ENCODE measurements around the gene MADCAM1.

Gene MADCAM1

DNA sequence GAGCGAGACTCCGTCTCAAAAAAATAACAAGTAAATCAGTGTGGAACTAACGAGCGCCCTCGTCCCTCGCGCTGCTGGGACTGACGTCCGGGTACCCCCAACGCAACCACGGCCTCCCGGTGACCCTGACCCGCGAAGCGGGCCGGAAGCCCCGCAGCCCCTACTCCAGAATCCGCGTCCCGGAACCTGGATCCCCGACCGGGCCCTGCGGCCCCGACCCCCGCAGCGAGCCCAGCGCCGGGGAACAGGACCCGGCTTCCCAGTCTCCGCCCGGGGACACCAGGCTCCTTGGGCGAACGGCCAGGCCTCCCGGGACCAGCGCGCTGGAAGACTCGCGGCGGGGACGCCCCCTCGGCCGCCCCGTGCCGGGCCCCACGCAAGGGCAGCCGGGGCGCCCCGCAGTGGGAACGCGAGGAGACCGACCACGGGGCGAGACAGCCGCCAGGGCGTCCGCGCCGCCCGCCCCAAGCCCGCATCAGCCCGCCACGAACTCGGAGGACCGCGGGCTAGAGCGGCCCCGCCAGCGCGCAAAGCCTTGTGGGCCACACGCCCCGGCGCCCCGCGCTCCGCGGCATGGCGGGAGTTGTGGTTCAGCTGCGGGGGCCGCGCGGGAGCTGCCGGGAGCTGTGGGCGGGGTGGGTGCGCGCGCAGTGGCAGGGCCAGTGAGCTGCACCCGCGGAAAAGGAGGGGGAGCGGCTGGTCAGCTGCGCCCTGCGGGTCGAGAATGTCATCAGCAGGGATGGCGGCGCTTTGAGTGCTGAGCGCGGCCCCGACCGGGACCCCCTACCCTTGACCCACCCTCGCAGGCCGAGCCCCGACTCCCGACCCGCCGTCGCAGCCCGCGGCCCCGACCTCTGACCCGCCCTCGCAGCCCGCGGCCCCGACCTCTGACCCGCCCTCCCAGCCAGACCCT, 7.5 kb upstream of the MADCAM1 start:
- DNase-seq (ENCODE audit: low spot score), result peak; percentile 97

DNA sequence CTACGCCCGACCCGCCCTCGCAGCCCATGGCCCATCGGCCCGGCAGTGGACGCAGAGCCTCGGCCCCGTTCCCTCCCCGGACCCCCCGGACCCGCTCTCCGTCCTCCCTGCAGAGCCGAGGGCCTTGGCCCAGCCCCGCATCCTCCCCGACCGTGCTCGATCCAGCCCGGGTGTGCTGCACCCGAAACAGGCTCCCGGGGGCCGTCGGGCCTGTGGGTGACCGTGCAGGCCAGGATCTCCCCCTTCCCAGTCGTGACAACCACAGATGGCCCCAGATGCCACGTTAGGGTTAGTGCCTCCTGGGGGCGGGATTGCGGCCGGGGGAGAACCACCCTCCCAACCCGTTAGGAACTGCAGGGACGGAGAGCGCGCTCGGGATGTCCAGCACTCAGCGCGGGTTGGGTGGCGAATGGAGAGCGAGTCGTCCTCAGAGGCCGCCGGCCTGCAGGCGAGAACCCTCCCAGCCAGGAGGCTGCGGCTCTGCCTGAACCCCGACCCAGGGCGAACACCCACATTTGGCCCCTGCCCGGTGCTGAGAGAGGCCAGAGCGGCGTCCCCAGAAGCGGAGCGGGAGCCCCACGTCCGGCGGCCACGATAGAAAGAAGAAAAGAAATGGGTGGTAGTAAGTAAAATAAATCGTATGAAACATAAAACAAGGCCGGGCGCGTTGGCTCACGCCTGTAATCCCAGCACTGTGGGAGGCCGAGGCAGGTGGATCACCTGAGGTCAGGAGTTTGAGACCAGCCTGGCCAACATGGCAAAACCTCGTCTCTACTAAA, 6.7 kb upstream of the MADCAM1 start:
- DNase-seq (ENCODE audit: low spot score), result peak; percentile 68

DNA sequence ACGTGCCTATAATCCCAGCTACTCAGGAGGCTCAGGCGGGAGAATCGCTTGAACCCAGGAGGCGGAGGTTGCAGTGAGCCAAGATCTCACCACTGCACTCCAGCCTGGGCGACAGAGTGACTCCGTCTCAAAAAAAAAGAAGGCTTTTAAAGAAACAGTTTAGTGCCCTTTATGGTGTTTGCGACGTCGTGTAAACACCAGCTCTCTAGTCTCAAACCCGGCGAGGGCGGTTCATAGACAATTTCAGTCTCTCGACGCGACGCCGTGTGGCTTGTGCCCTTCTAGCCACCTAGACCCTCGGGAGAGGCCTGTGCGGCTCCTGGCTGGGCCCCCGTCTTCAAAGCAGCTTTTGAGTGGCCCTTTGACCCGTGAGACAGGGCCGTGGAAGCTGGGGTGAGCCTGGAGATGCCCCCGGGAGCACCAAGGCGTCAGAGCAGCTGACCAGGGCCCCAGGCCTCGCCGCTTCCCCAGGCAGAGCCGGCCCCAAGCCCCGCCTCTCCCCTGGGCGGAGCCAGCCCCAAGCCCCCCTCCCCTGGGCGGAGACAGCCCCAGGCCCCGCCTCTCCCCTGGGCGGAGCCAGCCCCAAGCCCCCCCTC, 5.0 kb upstream of the MADCAM1 start:
- DNase-seq (ENCODE audit: low spot score), result no peak

DNA sequence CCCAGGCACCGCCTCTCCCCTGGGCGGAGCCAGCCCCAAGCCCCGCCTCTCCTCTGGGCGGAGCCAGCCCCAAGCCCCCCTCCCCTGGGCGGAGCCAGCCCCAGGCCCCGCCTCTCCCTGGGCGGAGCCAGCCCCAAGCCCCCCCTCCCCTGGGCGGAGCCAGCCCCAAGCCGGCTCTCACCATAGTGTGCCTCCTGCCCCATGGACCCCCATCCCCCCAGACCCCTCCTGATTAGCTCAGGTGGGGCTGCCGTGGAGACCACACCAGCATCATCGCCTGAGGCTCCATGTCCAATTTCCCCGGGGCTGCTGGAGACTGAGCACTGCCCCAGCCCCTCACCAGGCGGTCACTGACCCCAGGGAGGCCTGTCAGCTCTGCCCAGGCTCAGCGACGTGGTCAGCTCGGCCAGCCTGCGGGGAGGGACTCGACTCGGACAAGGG, 4.2 kb upstream of the MADCAM1 start:
- no peak for DNase-seq (ENCODE audit: low spot score)

DNA sequence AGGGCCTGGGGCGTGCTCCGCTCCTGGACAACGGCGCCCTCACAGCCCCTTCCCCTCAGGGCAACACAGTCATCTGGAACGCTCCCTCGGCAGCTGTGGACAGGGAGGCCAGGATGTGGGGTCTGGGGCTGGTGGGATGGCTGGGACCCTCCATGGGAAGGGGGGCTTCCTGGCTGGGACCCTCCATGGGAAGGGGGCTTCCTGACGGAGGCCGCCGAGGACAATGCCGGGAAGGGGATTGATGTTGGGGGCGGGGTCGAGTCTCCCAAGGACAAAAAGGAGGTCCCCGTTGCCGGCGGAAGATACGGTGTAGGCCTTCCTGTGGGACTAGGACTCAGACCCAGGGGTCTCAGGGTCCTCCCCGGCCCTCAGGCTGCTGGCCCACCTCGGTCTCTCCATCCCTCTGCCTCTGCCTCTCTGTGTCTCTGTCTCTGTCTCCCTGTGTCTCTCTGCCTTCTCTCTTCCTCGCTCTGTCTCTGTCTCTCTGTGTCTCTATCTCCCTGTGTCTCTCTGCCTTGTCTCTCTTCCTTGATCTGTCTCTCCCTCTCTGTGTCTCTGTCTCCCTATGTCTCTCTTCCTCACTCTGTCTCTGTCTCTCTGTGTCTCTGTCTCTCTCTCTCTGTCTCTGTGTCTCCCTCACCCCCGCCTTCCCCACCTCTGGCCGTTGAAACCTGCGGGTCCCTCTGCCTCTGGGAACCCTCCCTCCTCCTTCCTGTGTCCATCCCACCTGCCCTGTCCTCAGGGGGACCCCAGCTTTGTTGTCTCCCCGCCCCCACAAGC, 2.7 kb upstream of the MADCAM1 start:
- peak; percentile 49 for DNase-seq (ENCODE audit: low spot score)

DNA sequence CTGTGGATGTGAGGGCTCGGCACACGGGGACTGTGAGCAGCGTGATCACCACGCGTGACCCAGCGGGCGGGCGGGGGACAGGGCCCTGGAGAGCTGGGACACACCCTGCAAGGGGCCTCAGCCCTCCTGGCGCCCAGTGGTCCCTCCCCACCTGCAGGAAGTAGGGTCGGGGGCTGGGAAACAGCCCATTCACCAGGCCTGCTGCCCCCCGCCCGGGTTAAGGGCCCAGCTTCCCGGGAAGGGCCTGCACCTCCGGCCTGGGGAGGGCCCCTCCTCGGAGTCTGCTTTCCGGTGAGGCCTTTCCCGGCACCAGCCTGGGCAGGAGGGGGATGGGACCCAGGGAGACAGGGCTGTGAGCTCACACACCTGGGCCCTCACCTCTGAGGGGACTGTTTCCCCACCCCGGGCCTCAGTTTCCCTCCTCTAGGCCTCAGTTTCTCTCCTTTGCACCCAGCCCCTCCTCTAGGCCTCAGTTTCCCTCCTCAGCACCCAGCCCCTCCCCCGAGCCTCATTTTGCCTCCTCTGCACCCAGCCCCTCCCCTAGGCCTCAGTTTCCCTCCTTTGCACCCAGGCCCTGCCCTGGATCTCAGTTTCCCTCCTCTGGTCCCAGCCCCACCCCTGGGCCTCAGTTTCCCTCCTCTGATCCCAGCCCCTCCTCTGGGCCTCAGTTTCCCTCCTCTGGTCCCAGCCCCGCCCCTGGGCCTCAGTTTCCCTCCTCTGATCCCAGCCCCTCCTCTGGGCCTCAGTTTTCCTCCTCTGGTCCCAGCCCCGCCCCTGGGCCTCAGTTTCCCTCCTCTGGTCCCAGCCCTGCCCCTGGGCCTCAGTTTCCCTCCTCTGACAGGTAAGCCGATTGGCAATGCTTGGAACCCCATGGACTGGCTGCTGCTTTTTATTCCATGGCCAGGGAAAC, 1.9 kb upstream of the MADCAM1 start:
- DNase-seq (ENCODE audit: low spot score), result no peak

DNA sequence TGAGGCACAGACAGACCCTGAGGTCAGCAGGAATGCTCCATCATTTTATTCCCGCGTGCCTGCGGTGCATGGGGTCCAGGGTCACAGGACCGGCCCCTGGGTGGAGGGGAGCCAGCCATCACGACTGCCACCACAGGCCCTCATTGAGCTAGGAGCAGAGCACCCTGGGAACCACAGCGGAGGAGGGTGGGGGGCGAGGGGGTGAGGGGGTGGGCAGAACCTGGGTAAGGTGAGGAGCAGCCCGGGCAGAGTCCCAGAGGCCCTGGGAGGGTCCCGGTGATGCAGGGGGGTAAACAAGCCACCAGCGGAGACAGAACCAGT, 1.2 kb upstream of the MADCAM1 start:
- no peak for DNase-seq (ENCODE audit: low spot score)

DNA sequence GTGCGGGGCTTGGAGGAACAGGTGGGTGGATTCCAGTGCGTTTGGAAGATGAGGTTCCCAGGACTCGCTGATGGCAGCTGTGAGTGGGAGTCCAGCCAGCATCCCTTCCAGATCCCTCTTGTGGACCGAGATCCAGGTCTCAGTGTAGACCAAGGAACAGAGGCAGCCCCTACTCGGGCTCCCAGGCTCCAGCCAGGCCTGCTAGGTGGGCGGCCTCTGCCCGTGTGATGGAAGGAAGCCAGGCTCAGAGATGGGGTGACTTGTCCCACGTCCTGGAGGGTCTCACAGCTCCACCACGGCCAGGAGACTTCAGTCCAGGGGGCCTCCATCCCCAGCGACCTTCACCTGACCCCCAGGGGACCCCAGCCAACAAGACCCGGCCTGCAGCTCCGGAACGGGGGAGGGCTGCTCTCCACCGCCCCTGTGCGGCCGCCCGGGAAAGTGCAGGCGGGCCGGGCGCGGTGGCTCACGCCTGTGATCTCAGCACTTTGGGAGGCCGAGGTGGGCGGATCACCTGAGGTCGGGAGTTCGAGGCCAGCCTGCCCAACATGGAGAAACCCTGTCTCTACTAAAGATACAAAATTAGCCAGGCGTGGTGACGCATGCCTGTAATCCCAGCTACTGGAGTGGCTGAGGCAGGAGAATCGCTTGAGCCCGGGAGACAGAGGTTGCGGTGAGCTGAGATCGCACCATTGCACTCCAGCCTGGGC, 729 bp upstream of the MADCAM1 start:
- no peak for DNase-seq (ENCODE audit: low spot score)

DNA sequence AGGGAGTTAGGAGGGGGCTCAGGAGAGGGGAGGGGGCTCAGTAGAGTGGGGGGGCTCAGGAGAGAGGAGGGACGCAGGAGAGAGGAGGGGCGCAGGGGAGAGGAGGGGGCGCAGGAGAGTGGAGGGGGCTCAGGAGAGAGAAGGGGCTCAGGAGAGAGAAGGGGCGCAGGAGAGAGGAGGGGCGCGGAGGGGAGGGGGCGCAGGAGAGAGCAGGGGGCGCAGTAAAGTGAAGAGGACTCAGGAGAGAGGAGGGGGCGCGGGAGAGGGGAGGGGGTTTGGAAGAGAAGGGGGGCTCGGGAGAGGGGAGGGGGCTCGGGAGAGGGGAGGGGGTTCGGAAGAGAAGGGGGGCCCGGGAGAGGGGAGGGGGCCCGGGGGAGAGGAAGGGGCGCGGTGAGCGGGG, 700 bp downstream of the MADCAM1 start:
- no peak for DNase-seq (ENCODE audit: low spot score)

DNA sequence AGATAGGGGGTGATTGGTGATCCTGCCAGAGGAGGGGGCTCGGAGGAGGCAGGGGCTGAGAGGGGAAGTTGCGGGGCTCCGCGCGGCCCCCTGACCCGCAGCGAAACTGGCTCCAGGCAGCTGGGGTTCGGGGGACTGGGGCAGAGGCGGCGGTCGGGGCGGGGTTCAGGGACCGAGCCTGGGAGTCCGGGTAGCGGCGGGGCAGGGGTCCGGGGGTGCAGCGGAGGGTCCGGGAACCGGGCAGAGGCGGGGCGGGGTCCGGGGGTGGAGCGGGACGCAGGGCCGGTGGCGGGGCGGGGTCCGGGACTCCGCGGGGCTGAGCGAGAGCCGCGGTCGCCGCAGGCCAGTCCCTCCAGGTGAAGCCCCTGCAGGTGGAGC, 1.2 kb downstream of the MADCAM1 start:
- DNase-seq (ENCODE audit: low spot score), result no peak

DNA sequence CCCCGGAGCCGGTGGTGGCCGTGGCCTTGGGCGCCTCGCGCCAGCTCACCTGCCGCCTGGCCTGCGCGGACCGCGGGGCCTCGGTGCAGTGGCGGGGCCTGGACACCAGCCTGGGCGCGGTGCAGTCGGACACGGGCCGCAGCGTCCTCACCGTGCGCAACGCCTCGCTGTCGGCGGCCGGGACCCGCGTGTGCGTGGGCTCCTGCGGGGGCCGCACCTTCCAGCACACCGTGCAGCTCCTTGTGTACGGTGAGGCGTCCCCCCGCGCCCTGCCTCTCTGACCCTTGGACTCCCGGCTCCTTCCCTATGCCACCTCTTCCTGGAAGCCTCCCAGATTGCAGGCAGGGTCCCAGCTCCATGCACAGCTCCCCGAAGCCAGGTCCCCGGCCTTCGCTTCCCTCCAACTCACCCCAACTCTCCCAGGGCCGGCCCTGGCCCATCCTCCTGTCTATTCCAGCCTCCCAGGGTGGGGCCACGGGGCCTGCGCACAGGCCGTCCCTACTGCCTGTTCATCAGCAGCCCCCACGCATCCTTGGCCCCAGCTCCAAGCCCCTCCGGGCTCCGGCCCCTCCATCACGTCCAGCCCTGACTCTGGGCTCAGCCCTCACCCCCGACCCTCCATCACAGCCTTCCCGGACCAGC, 1.7 kb downstream of the MADCAM1 start:
- no peak for DNase-seq (ENCODE audit: low spot score)

DNA sequence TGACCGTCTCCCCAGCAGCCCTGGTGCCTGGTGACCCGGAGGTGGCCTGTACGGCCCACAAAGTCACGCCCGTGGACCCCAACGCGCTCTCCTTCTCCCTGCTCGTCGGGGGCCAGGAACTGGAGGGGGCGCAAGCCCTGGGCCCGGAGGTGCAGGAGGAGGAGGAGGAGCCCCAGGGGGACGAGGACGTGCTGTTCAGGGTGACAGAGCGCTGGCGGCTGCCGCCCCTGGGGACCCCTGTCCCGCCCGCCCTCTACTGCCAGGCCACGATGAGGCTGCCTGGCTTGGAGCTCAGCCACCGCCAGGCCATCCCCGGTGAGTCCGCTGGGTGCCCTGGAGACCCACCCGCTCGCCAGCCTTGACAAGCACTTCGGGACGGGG, 2.2 kb downstream of the MADCAM1 start:
- DNase-seq (ENCODE audit: low spot score), result no peak

DNA sequence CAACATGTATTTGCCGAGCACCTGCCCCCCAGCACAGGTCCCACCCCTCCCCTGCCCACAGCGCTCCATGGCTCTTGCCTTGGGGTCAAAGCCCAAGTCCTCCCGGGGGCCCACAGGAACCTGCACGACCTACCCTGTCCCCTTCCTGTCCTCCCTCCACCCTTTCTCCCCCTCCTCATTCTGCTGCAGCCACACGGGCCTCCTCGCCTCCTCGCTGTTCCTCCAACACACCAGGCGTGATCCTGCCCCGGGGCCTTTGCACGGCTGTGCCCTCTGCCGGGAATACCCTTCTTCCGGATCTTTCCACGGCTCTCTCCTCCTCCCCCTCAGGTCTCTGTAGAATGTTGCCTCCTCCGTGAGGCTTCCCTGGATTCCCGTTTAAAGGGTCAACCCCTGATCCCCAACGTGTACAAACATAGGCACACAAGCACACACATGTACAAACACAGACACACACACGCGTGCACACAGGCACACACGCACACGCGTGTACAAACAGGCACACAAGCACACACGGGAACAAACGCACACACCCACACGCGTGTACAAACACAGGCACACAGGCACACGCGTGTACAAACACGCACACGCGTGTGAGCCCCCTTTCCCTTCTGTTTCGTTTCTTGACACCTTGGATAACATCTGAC, 2.8 kb downstream of the MADCAM1 start:
- DNase-seq (ENCODE audit: low spot score), result peak; percentile 47

DNA sequence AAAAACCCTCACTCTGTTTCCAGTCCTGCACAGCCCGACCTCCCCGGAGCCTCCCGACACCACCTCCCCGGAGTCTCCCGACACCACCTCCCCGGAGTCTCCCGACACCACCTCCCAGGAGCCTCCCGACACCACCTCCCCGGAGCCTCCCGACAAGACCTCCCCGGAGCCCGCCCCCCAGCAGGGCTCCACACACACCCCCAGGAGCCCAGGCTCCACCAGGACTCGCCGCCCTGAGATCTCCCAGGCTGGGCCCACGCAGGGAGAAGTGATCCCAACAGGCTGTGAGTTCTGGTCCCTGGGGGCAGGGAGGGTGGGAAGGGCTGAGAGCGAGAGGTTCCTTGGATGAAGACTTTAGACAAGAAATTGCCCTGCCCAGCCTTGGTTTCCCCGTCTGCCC, 5.4 kb downstream of the MADCAM1 start:
- no peak for DNase-seq (ENCODE audit: low spot score)

DNA sequence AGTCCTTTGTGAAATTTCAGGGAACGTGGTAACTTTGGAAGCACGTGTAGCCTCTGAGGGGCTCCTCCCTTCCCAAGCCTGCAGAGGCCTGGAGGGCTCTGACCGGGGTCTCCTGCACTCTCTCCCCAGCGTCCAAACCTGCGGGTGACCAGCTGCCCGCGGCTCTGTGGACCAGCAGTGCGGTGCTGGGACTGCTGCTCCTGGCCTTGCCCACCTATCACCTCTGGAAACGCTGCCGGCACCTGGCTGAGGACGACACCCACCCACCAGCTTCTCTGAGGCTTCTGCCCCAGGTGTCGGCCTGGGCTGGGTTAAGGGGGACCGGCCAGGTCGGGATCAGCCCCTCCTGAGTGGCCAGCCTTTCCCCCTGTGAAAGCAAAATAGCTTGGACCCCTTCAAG, 8.3 kb downstream of the MADCAM1 start:
- no peak for DNase-seq (ENCODE audit: low spot score)

DNA sequence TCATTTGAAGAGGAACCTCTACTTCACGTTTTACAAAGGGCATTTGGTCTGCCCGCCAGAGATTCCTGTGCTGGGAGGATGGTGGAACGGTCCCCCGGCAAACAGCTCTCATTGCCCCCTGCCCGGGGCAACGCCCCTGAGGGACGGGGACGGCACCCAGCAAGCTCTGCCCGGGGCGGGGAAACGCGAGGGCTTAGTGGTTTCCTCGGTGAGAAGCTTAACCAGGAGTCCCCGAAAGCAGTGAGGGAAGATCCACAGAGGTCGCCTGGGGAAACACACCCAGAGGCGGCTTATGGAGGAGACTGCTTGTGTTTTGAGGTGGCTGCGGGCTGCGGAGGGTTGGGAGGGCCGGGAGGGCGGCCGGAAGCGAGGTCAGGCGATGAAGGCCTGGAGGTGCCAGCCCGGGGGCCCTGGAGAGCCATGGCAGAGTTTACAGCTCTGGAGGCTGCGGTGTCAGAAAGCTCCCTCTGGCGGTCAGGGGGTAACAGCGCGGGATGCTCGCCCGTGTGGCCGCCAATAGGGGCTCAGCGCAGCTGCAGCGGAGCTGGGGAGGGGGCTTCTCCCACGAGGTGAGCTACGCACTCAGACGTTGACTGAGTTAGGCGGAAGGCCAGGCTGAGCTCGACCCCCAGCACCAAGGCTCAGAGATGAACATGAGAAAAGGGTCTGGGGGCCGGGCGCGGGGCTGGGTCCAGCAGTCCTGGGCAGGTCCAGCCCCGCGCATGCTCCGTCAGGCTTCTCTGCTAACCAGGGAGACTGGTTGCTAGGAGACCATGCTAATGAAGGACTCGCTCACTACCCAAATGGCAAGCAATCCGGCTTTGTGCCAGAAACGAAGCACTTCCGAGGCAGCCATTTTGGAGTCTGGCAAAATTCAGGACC, 10.4 kb downstream of the MADCAM1 start:
- peak; percentile 97 for DNase-seq (ENCODE audit: low spot score)

DNA sequence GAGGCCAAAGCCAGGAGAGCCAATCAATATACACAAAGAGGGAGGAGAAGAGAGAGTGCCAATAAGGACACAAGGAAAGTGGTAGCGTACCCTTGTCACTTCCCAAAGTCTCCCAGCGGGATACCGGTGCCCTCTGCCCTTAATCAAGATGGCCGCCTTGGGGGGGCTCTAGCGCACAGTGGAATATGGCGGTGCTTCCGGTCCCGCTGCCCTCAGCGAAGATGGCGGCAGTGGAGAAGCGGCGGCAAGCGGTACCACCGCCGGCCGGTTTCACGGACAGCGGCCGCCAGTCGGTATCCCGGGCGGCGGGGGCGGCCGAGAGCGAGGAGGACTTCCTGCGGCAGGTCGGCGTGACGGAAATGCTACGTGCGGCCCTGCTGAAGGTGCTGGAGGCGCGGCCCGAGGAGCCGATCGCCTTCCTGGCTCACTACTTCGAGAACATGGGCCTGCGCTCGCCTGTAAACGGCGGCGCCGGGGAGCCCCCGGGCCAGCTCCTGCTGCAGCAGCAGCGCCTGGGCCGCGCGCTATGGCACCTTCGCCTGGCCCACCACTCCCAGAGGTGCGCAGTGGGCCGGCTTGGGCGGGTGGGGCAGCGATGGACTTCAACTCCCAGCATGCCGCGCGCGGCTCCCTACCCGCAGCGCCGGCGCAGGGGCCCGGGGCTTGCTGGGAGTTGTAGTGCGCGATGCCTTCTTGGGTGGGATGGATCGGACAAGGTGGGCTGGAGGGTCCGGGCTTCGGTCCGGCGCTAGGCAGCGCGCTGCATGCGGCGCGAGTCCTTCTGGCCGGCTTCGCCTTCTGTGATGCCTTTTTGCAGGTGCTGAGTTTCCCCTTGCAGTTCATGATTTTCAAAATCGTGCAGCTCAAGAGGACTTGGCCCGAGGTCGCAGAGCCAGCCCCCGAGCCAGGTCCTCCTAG, 11.3 kb downstream of the MADCAM1 start, which contains the start of gene TPGS1:
TPGS1 (plus strand) TSS at position 212 of the 918 bp plus-strand sequence; CDS start at position 222, 10 bp downstream.
- DNase-seq (ENCODE audit: low spot score), result peak; percentile 87
